ENCODE measurements around the gene TBL2.
"Not testable (repeated sequence)": the region's sequence is repeated elsewhere in the genome, so short reads cannot be mapped to it uniquely, and the experiment has no call there.

The TBL2 gene, protein sequence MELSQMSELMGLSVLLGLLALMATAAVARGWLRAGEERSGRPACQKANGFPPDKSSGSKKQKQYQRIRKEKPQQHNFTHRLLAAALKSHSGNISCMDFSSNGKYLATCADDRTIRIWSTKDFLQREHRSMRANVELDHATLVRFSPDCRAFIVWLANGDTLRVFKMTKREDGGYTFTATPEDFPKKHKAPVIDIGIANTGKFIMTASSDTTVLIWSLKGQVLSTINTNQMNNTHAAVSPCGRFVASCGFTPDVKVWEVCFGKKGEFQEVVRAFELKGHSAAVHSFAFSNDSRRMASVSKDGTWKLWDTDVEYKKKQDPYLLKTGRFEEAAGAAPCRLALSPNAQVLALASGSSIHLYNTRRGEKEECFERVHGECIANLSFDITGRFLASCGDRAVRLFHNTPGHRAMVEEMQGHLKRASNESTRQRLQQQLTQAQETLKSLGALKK

DNA sequence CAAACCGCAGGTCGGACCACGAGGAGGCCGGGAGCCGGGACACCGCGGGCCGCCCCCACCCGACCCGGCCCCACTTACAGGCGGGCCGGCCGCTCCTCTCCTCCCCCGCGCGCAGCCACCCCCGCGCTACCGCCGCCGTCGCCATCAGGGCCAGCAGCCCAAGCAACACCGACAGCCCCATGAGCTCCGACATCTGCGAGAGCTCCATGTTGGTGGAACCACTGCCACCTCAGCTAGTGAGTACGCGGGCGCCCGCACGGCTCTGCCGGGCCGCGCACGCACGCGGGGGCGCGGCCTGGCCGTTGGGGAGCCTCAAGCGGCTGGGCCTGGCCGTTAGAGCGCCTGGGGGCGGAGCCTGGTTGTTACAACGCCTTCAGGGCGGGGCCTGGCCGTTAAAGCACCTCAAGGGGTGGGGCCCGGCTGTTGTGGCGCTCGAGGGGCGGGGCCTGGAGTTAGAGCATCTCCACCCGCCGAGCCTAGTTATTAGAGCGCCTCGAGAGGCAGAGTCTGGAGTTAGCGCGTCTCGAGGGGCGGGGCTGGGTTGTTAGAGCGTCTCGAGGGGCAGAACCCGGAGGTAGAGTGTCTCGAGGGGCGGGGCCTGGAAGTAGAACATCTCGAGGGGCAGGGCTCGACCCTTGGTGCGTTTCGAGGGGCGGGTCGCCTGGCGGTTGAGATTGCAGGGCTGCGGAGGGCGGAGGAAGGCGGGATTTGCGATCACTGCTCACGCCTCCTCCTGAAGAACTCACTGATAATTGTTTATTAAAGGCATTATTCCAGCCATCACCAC lies at the start of gene TBL2:
Gene TBL2, minus strand, starts transcription at position 238 of the 787 bp plus-strand sequence. Its CDS starts 30 bp downstream, at position 208.
- DNase-seq, result peak; percentile 99

DNA sequence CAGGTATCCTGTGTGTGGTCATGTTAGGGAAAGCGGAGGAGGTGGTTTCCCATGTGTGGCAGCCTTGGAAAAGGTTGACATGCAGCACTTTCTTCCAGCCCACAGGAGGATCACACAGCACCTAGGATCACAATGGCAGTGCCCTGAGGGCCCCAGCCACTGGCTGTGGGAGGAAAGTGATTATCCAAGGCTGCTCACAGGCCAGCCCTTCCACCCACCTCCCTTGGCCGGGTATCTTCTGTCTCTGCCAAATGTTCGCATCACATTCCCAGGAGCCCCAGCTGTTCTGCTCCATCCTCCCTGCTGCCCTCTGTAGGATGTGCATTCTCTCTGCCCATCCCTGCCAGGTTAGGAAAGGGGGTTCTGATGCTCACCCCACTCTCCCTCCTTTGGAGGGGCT lies 48.4 kb upstream of the TBL2 start:
- DNase-seq, result no peak

DNA sequence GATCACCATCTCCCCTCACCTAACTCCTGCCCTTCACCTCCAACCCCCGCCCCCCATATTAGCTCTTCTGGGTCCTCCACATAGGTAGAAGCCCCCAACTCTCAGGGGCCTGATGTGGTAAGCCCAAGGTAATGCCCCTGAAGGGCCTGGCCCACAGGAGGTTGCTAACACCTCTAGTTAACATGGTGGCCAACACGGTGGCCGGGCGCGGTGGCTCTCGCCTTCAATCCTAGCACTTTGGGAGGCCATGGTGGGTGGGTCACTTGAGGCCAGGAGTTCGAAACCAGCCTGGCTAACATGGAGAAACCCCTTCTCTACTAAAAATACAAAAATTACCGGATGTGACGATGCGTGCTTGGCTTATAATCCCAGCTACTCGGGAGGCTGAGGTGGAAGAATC lies 46.9 kb upstream of the TBL2 start:
- DNase-seq, result no peak

DNA sequence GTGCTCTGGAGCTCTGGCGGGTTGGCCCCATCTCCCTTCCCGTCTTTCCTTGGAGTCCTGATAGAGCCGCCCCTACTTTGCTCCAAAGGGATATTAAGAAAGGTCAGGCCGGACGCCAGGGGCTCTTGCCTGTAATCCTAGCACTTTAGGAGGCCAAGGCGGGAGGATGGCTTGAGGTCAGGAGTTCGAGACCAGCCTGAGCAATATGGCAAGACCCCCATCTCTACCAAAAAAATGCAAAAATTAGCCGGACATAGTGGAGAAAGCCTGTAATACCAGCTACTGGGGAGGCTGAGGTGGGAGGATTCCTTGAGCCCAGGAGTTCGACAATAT lies 46.3 kb upstream of the TBL2 start:
- no peak for DNase-seq

DNA sequence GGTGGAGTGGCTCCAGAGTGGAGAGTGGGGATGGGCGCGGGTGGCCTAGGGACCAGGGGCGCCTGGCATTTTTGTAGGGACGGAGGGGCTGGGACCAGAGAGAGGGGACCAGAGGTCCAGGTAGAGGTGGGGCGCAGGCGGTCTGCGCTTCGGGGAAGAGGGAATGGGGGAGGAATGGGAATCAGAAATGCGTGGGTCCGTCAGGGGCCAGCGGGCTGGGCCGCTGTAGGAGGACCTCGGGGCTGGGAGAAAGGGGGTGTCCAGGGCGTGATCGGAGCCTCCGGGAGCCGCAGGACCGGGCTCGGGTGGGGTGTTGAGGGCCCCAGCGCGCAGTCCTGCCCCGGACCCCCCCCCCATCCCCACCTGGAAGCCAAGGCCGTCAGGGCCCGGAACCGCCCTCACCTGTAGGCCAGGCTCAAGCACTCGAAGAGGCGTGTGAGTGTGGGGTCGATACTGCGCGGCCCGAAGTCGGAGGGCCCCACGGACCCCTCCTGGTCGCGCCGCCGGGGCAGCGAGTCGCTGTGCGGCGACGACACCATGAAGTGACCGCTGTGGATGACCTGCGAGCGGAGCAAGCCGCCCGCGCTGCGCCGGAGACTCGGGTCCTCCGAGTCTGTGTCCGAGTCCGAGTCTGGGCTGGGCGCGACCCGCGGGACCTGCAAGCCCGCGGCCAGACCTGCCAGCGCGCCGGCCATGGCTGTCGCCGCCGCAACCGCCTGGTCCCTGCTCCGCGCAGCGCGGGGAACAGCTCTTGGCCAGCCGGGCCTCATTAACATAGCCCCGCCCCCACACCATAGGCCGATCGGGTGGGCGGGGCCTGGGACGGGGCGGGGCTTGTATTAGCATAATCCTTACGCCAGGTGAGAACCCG lies 45.7 kb upstream of the TBL2 start, which contains the start of gene MLXIPL:
Gene MLXIPL, minus strand, starts transcription at position 725 of the 871 bp plus-strand sequence. Its CDS starts 30 bp downstream, at position 695.
- peak; percentile 49 for DNase-seq

DNA sequence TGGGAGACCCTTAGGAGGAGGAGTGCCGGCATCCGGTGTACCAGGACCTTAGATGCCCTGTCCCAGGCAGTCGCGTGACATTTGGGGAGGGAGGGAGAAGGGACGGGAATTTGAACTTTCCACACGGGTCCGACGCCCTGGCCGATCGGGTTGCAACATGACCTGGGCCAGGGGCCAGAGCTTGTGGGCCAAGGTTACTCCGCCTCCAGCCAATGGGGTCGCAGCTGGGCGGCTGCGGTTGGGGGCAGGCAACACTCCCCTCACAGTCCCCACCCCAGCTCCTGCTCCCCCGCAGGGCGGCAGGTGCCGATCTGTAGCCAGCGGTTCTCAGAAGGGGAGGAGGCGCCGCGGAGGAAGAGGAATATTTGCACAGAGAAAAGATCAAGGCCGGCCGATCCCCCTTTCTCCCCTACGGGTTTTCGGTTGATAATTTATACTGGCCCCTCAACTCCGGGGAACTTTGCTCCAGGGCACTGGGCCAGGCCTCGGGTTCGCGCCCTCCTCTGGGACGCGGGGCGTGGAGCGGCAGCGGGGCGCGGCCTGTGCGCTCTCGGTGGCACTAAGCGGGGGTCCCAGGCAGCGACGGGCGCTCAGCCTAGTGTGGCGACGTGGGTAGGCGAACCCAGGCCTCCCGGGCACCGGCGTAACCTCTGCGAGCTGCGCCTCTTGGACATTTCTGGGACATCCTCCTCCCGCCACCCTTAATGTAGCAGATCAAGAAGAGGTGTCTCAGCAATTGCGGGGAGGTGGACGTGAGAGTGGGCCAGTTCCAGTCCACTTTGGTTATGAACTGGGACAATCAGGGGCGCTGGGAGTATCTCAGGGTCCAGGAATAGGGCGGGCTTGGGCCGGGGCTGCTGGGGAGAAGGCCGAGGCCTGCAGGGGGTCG lies 44.8 kb upstream of the TBL2 start:
- no peak for DNase-seq

DNA sequence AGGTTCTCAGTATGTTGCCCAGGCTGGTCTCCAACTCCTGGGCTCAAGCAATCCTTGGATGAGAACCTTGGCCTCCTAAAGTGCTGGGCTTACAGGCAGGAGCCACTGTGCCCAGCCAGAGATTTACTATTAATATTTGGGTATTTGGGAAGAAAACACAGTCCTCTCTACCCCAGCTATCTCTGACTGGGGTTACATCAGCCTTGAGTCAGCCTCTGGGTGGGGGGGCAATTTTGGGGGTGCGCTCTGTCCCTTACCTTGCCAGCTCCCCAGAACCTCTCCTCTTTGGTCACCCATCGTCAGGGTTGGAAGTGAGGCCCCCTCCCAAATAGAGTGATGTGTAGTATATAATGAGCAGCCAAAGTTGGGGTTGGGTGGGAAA lies 44.1 kb upstream of the TBL2 start:
- no peak for DNase-seq

DNA sequence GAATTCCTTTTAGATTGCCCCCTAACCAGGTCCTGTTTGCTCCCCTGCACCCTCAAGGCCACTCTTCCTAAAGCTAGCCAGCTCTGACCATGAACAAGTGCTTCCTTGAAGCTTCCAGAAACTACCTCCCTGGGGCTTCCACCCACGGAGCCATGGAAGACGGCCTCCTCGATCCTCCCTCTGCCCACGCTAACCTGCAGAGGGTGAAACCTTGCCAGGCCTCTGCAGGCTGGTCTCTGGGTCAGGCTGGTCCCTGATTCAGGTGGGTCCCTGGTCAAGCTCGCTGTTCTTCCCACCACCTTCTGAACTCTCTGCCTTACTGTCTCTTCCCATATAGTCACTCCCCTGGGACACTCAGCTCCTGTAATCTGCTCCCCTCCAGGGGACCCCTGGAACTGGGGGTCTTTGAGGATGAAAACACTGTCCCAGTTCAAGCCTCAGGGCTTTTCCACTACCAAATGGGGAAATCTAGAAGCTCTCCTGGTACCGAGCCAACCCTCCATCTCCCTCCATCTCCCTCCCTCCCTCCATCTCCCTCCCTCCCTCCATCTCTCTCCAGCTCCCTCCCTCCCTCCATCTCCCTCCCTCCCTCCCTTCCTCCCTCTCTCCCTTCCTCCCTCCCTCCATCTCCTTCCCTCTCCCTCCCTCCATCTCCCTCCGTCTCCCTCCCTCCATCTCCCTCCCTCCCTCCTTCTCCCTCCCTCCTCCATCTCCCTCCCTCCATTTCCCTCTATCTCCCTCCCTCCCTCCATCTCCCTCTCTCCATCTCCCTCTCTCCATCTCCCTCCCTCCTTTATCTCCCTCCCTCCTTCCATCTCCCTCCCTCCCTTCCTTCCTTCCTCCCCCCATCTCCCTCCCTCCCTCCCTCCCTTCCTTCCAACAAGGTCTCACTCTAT lies 43.0 kb upstream of the TBL2 start:
- DNase-seq, result no peak

DNA sequence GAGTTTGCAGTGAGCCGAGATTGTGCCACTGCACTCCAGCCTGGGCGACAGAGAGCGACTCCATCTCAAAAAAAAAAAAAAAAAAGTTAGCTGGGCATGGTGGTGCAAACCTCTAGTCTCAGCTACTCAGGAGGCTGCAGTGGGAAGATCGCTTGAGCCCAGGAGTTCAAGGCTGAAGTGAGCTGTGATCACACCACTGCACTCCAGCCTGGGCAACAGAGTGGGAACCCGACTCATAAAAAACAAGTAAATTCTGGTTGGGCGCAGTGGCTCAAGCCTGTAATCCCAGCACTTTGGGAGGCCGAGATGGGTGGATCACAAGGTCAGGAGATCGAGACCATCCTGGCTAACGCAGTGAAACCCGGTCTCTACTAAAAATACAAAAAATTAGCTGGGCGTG lies 41.0 kb upstream of the TBL2 start:
- DNase-seq, result not testable (repeated sequence)

DNA sequence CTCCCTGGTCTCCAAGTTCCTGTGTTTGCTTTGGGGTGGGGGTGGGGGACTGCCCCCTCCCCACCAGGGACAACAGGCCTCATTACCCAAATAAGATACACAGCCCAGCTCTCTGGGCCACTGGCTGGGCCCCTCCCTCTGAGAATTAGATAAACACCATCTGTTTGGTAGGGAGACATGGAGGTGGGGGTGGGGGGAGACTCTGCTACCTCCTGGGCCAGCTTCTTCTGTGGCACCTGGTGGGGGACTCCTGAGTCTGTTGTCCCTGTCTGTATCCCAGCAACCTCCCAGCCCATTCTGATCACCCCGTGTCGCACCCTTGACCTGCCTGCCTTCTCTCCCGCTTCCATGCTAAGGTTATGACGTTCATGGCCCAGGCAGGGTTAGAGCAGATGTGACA lies 40.2 kb upstream of the TBL2 start:
- DNase-seq, result no peak

DNA sequence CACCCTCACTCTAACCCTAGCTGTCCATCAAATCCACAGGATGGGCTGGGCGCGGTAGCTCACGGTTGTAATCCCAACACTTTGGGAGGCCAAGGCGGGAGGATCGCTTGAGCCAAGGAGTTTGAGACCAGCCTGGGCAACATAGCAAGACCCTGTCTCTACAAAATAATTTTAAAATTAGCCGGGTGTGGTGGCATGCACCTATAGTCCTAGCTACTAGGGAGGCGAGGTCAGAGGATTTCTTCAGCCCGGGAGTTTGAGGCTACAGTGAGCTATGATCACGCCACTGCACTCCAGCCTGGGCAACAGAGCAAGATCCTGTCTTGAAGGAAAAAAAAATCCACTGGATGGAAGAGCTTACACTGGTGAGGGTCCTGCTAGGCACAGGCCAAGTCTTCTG lies 39.1 kb upstream of the TBL2 start:
- DNase-seq, result not testable (repeated sequence)

DNA sequence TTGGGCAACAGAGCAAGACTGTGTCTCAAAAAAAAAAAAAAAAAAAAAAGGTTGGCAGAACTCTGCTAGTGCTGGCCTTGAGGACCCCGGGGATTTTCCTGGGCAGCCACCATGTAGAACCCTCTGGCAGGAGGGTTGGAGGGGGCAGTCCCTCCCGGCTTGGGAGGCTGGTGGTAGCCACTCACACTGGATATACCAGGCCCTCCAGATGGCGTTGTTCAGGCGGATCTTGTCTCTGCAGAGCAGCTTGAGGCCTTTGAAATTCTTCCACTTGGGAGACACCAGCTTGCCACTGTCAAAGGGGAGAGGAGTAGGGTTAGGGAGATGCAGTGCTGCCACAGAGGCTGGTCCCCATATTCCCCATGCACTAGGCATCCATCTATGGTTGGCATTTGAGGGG lies 37.5 kb upstream of the TBL2 start:
- no peak for DNase-seq

DNA sequence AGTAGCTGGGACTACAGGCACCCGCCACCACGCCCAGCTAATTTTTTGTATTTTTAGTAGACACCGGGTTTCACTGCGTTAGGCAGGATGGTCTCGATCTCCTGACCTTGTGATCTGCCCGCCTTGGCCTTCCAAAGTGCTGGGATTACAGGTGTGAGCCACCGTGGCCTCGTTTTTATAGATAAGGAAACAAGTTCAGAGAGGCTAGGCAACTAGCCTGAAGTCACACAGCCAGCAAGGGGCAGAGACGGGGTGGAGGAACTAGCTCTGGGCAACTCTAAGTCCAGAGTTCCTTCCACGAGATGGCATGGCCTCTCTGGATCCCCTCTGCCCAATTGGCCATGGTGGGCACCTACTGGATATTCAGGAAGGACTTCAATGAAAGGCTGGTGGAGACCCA lies 36.6 kb upstream of the TBL2 start:
- not testable (repeated sequence) for DNase-seq

DNA sequence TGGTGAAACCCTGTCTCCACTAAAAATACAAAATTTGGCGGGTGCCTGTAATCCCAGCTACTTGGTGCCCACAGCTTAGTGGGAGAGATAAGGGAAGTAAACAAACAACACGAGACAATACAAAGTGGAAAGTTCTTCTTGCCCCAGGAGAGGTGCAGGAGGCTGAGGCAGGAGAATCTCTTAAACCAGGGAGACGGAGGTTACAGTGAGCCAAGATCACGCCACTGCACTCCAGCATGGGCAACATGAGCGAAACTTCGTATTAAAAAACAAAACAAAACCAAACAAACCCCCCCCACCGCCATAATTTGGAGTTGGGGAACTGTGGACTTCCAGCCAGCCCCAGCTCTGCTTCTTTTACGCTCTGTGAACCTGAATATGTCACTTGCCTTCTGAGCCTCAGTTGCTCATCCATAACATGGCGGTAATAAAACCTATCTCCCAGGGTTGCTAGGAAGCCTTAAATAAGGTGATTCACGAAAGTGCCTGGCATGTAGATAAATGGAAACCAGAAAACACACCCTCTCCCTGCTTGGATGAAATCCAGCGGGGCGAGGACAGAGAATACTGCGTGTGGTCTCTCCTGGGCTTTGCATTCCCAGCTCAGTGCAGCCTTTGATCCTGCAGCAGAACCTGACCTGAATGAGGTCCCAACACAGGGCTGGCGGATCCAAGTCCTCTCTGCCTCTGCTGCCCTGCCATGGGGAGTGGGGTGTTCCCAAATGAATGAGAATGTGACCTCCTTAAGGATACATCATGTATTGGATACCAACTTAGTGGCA lies 35.8 kb upstream of the TBL2 start:
- DNase-seq, result no peak

DNA sequence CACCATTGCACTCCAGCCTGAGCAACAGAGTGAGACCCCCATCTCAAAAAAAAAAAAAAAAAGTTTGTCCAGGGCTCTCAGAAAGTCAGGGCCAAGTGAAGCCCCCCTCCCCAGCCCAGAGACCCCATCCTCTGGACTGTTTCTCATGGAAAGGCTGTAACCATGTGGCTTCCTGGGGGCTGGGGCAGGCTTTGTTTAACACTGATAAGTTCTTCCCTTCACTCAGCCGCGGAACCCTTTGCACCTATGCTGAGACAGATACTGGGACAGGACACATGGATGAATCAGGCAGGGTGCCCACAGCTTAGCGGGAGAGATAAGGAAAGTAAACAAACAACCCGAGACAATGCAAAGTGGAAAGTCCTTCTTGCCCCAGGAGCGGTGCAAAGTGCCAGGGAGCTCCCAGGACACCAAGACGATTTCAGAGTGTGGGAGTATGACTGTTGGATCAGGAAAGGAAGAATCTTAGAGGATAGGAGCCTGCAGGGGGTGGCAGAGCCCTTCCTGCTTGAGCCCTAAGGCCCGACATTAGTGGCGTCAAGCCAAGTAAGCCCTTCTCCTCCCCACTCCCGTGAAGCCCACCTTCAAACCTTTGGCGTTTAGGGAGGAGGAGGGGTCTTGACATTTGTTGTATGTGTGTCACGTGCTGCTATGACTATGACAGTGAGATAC lies 34.4 kb upstream of the TBL2 start:
- DNase-seq, result no peak

DNA sequence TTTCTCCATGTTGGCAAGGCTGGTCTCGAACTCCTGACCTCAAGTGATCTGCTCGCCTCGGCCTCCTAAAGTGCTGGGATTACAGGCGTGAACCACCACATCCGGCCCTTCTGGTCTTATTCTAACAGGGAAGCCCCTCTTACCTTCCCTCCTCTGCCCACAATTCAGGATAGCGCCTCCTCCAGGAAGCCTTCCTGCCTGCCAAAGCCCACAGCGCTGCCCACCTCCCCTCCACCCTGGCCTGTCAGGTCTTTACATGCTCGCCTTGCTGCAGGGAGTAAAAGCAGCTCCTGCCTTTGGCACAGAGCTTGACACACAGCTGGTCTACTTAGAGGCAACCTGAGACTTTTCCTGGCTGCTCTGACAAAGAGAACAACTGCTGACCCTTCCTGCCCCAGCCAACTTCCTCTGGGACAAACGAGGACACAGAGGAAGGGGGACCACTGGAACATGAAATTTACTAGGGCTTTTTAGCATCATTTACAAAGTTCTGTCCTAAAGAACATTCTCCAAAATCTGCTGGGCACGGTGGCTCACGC lies 32.7 kb upstream of the TBL2 start:
- DNase-seq, result no peak

DNA sequence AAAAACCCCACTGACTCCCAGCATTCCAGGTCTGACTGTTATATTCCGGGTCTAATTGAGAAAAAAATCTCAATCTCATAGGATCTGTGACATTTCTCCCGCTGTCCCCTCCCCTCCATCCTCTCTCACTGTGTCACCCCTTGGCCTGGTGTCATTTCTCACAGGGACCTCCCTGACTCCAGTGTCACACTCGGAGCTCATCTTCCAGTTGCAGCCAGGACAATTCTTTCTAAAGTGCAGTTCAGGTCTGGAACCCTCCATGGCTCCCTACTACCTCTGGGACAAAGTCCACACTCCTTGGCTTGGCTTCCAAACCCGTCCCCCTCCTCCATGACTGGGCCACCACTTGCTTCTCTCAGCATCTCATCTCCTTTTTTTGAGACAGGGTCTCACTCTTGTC lies 31.7 kb upstream of the TBL2 start:
- no peak for DNase-seq

DNA sequence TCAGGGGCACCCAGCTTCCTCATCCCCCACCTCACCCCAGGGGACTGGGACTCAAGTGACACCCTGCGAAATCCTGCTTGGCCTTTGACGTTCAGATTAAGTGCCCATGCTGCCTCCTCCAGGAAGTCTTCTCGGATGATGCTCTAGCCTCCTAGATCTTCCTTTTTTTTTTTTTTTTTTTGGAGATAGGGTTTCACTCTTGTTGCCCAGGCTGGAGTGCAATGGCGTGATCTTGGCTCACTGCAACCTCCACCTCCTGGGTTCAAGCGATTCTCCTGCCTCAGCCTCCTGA lies 29.3 kb upstream of the TBL2 start:
- not testable (repeated sequence) for DNase-seq
